Panc1 (cell line): Measurements from ENCODE around the gene MDN1. TPM values are rescaled to one million over a fixed set of nuclear protein-coding genes. Genes with fewer than 3 reads are reported as not detected.

Source experiments
- ATAC-seq: fragments of 200-7000 bp; cut with Tn5 transposase; 2 replicates; pipeline ENCODE4 v1.9.1; 2020; ENCODE audit warnings: mild to moderate bottlenecking, moderate library complexity
- BruUV-seq: library from RNA; stranded (reverse); fragments of 400-500 nt; replicated peaks from 2 replicates; lab custom pipeline; 2021; lab: Mats Ljungman, UMichigan
- CTCF ChIA-PET: fragments of 300-600 bp; sonication (Branson Sonifier 250); formaldehyde crosslinking; loops from one replicate; lab custom pipeline; 2022; ENCODE audit warnings: antibody characterized with exemption; lab: Charles Lee
- POLR2A ChIA-PET: fragments of 300-600 bp; sonication (Branson Sonifier 250); formaldehyde crosslinking; loops from one replicate; lab custom pipeline; 2022; ENCODE audit warnings: antibody characterized with exemption; lab: Charles Lee
- DNase-seq: peaks from one replicate; pipeline ENCODE4 v3.0.0-alpha.2; 2010; ENCODE audit warnings: low read depth, low spot score
- H3K27ac ChIP-seq: 2 replicates; pipeline ENCODE4 v1.5.1; 2011; ENCODE audit warnings: mild to moderate bottlenecking, low read length, inconsistent platforms
- H3K27me3 ChIP-seq: fragments of 200-500 bp; sonication (Bioruptor generic); 2 replicates; pipeline ENCODE4 v1.6.0; 2014; ENCODE audit warnings: low read length, inconsistent platforms; ENCODE audit not compliant: control insufficient read depth, insufficient read depth
- H3K36me3 ChIP-seq: fragments of 200-500 bp; sonication (Bioruptor generic); 2 replicates; pipeline ENCODE4 v1.5.1; 2014; ENCODE audit warnings: inconsistent platforms, mild to moderate bottlenecking, low read length, moderate library complexity; ENCODE audit not compliant: control insufficient read depth, insufficient read depth
- H3K4me1 ChIP-seq: 2 replicates; pipeline ENCODE4 v1.5.1; 2011; ENCODE audit warnings: inconsistent platforms, mild to moderate bottlenecking, low read length, moderate library complexity; ENCODE audit not compliant: control insufficient read depth, insufficient read depth
- H3K4me3 ChIP-seq, 2 experiments: 2 replicates each; pipeline ENCODE4 v1.5.1; 2011 to 2012; ENCODE audit warnings: low read depth in 2 of 2, low read length in 2 of 2, mild to moderate bottlenecking in 2 of 2, inconsistent platforms in 1 of 2, moderate library complexity in 1 of 2
- H3K9me3 ChIP-seq: fragments of 200-500 bp; sonication (Bioruptor generic); 2 replicates; pipeline ENCODE4 v1.5.1; 2014; ENCODE audit warnings: low read depth, mild to moderate bottlenecking, inconsistent platforms, low read length, moderate library complexity; ENCODE audit not compliant: control insufficient read depth, insufficient read depth
- CTCF ChIP-seq: fragments of 450-650 bp; IDR thresholded peaks from 2 replicates; pipeline ENCODE4 v1.5.1; 2017; ENCODE audit warnings: mild to moderate bottlenecking
- POLR2AphosphoS5 ChIP-seq: IDR thresholded peaks from 2 replicates; pipeline ENCODE4 v1.6.1; 2012; ENCODE audit warnings: mild to moderate bottlenecking, low read depth, low read length, moderate library complexity
- REST ChIP-seq, 2 experiments: IDR thresholded peaks; 2 replicates each; pipeline ENCODE4 v1.6.1; 2011 to 2012; ENCODE audit warnings: low read depth in 2 of 2, control low read depth in 1 of 2, low read length in 1 of 2, mild to moderate bottlenecking in 1 of 2, moderate library complexity in 1 of 2; ENCODE audit not compliant: insufficient read depth in 1 of 2
- SIN3A ChIP-seq: IDR thresholded peaks from 2 replicates; pipeline ENCODE4 v1.6.1; 2012; ENCODE audit warnings: low read depth, mild to moderate bottlenecking, low read length, moderate library complexity, borderline replicate concordance; ENCODE audit not compliant: insufficient read depth
- TCF7L2 ChIP-seq: IDR thresholded peaks from 2 replicates; pipeline ENCODE4 v1.6.1; 2011; ENCODE audit warnings: mild to moderate bottlenecking, low read depth, low read length, inconsistent platforms
- in situ Hi-C: cut with HindIII; loops from 2 replicates; pipeline ENCODE4 v1.10.0; 2016; ENCODE audit warnings: low sequenced_read_pairs, low pct_unique_long_range_greater_than_20kb
- intact Hi-C: fragments of 100-400 bp; cut with micrococcal nuclease; formaldehyde crosslinking; loops from one replicate; pipeline ENCODE4 v1.10.0; 2022; ENCODE audit not compliant: unreplicated experiment
- total RNA-seq: library from RNA; stranded (reverse); gene quantifications from one replicate; pipeline ENCODE4 v1.2.1, GENCODE V29; 2021; ENCODE audit not compliant: unreplicated experiment

The MDN1 gene
- total RNA-seq, 1 experiment from 2014 or later, result 47.8 TPM

GRCh38 chr6:89703292-89703691, 116.3 kb downstream of the MDN1 start:
- intact Hi-C loops, result no loop called here
- BruUV-seq, result no TSS peak

GRCh38 chr6:89702349-89702748, 117.2 kb downstream of the MDN1 start:
- no peaks in the 10 kb centered on the region for H3K9me3 ChIP-seq
- H3K4me3 ChIP-seq, result no peak overlapping the region
- intact Hi-C loops, result no loop called here
- in situ Hi-C loops, result no loop called here
- ChIA-PET POLR2A (no interaction called here), CTCF (no interaction called here)
- peaks cover 47% of the 10 kb centered on the region for H3K36me3 ChIP-seq
- BruUV-seq, result no TSS peak
- ATAC-seq (no peak), DNase-seq (no peak)
- H3K27ac ChIP-seq, result no peak overlapping the region
- H3K27me3 ChIP-seq, result no peaks in the 10 kb centered on the region
- TF ChIP-seq TCF7L2 (no peak), POLR2AphosphoS5 (no peak), SIN3A (no peak), CTCF (no peak), REST (IDR thresholded peaks at IDR 0.05; ENCODE audit: insufficient read depth in 1 of 2, low read depth in 2 of 2, low read length in 1 of 2) (no peak)
- no peaks in the 10 kb centered on the region for H3K4me1 ChIP-seq

More at GRCh38 chr6:89703292-89703691, 116.3 kb downstream of the MDN1 start:
- H3K36me3 ChIP-seq, result peaks cover 44% of the 10 kb centered on the region
- ATAC-seq (no peak), DNase-seq (no peak)
- H3K27me3 ChIP-seq, result no peaks in the 10 kb centered on the region
- POLR2A ChIA-PET, result no interaction called here
- H3K27ac ChIP-seq, result no peak overlapping the region
- CTCF ChIA-PET, result interaction anchor here (0.5 kb wide), 1 partner anchor 105 kb away, joined by 4 read pairs; no protein-coding TSS in a partner anchor
- H3K4me3 ChIP-seq, result no peak overlapping the region
- in situ Hi-C loops, result no loop called here
- H3K9me3 ChIP-seq, result no peaks in the 10 kb centered on the region
- TF ChIP-seq SIN3A (no peak), CTCF (no peak), REST (IDR thresholded peaks at IDR 0.05; ENCODE audit: insufficient read depth in 1 of 2, low read depth in 2 of 2, low read length in 1 of 2) (no peak), TCF7L2 (no peak), POLR2AphosphoS5 (no peak)
- H3K4me1 ChIP-seq, result no peaks in the 10 kb centered on the region
